Renal pelvis (tissue), 4 donors: ENCODE measurements around the gene PPIP5K1. TPM values are rescaled to one million over a fixed set of nuclear protein-coding genes. Genes with fewer than 3 reads are reported as not detected.
"Not testable (repeated sequence)": the region's sequence is repeated elsewhere in the genome, so short reads cannot be mapped to it uniquely, and the experiment has no call there.

Experiments
- DNase-seq: peaks from one replicate; pipeline ENCODE4 v3.0.0-alpha.2; 2013
- polyA plus RNA-seq, 3 donors: library from polyadenylated mRNA; unstranded; fragments of 120-200 nt; gene quantifications; one replicate each; pipeline ENCODE4 v1.2.1, GENCODE V29; 2013; ENCODE audit not compliant: insufficient read length in 3 of 3

PPIP5K1 gene
- polyA plus RNA-seq, 3 donors: 21.1 to 41.8 (median 36.1) TPM

DNA sequence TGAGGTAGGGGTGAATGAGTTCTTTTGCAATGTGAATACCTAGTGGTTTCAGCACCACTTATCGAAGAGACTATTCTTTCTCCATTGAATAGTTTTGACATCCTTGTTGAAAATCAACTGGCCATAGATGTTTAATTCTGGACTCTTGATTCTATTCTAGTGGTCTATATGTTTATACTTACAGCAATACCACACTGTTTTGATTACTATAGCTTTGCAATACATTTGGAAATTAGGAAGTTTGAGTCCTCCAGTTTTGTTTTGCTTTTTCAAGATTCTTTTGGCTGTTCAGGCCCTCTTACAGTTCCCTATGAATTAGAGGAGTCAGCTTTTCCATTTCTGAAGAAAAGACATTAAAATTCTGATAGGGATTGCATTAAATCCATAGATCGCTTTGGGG lies 42.5 kb downstream of the PPIP5K1 start:
- no peak for DNase-seq

DNA sequence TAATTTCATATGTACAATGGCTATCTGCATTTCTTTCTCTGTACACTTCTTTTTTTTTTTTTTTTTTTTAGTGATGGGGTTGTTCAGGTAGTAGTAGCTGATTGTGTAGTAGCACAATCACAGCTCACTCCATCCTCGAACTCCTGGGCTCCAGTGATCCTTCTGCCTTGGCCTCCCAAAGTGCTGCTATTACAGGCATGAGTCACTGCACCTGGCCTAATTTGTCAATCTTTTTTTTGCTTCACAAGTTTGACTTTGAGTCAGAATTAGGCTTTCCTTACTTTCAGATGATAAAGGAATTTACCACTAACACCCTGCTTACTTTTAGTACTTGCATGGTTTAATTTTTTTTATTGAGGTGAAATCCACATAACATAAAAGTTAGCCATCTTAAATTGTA lies 44.6 kb downstream of the PPIP5K1 start:
- no peak for DNase-seq

DNA sequence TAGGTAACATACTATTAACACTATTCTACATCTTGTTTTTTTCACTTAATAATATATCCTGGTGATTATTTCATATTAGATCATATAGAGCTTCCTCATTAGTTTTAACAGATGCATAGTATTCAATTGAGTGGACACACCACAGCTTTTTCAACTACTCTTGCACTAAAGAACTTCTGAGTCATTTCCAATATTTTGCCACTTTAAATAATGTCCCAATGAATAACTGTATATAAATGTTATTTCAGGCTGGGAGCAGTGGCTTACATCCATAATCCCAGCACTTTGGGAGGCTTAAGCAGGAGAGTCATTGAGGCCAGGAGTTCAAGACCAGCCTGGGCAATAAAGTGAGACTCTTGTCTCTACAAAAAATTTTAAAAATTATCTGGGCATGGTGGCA lies 45.7 kb downstream of the PPIP5K1 start:
- no peak for DNase-seq

DNA sequence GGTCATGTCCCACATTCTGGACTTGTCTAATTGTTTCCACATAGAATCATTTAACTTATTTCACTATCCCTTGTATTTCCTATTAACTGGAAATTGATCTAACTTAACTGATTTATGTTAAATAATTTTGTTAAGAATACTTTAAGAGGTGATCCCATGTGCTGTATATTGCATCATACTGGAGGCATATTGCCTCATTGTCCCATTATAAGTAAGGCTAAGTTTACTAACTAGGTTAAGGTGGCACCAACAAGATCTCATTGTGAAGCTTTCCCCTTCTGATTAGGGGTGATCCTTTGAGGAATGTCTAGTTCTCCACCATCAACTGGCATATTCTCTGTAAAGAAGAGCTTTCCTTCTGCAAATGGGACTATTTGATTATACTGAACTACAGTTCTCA lies 48.2 kb downstream of the PPIP5K1 start:
- DNase-seq: no peak

DNA sequence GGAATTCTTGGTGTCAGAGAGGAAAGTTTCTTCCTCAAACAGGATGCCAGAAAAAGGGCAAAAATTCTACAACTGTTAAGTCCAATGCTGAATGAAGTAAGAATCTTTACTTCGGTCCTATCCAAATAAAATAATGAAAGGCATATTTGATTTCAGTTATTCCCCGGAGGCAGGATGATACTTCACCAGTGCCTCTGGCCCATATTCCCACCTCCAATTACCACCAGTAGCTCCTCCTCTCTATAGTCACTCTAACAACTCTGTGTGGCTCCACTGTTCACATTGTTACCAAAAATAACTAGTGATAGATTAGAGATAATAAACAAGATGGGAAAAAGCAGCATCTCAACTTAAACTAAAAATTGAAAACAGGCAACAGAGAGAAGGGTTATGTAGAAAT lies 51.9 kb downstream of the PPIP5K1 start:
- DNase-seq: no peak

DNA sequence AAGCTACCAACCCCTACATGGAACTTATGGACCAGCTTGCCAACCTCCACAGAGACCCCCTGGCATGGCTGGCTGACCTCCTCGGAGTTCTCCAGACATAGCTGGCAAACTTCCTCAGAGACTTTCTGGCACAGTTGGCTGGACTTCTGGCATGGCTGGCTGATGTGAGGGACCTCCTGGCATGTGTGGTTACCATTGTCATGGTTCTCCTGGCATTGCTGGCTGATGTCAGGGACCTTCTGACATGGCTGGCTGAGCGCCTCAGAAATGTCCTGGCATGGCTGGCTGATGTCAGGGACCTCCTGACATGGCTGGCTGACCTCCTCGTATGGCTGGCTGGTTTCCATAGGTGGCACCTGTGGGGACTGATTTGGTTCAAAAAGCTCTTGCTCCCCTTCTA lies 55.1 kb downstream of the PPIP5K1 start:
- DNase-seq: no peak

DNA sequence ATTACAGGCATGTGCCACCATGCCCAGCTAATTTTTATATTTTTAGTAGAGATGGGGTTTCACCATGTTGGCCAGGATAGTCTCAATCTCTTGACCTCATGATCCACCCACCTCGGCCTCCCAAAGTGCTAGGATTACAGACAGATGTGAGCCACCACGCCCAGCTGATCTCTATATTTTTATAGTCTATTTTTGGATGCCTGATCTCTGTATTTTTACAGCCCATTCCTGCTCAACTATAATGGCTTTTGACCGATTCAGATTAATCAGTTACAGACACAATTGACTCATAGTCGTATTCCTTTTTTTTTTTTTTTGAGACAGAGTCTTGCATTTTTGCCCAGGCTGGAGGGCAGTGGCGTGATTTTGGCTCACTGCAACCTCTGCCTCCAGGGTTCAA lies 57.2 kb downstream of the PPIP5K1 start:
- DNase-seq: not testable (repeated sequence)

DNA sequence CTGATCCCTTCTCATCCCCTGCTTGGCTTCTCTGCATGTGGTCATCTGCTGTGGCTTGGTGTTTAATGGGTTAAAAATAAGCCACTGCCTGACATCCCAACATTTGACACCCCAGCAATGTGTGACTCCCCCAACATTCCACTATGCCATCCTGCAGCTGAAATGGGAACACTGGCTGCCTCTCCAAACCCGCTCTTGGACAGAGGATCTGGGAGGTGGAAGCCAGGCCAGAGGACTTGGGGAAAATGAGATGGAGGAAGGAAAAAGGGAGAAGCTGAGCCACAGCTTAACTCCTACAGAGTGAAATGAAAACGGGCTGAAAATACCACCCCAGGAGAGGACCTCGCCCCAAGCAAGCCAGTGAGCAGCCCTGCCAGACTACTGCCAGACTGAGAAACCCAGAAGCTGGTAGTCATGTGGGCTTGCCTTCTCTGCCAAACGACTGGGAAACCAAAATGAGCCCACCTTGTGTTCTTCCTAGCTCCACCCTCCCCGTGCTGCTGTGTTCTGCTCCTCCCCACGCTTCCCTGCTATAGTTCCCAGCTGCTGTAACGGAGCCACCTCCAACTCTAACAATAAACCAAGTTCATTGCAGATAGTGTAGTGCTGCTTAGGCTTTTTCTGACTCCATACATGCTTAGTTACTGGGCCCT lies 58.9 kb downstream of the PPIP5K1 start:
- no peak for DNase-seq

DNA sequence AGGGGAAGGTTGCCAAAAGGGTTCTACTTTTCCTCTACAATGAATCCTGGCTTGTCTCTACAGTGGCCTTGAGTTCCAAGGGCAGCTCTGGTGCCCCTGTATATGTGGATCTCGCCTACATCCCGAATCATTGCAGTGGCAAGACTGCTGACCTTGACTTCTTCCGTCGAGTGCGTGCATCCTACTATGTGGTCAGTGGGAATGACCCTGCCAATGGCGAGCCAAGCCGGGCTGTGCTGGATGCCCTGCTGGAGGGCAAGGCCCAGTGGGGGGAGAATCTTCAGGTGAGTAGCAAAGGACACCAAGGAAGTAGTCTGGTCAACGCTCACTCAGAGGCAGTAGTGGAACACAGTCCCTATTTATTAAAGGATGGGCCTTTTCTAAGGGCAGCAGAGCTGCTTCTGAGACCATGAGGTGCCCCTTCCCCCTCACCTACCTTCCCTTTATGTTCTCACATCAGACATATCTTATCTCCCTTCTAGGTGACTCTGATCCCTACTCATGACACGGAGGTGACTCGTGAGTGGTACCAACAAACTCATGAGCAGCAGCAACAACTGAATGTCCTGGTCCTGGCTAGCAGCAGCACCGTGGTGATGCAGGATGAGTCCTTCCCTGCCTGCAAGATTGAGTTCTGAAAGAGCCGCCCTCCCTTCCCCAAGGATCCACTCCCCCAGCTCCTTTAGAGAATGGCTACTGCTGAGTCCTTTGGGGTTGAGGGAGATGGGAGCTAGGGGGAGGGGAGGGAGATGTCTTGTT lies 60.2 kb downstream of the PPIP5K1 start:
- DNase-seq: no peak

DNA sequence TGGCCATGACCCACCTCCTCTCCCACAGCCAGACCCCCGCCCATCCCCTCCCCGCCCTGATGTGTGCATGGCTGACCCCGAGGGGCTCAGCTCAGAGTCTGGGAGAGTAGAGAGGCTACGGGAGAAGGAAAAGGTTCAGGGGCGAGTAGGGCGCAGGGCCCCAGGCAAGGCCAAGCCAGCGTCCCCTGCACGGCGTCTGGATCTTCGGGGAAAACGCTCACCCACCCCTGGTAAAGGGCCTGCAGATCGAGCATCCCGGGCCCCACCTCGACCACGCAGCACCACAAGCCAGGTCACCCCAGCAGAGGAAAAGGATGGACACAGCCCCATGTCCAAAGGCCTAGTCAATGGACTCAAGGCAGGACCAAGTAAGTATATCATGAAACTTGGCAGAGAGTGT lies 60.9 kb downstream of the PPIP5K1 start:
- DNase-seq: no peak

DNA sequence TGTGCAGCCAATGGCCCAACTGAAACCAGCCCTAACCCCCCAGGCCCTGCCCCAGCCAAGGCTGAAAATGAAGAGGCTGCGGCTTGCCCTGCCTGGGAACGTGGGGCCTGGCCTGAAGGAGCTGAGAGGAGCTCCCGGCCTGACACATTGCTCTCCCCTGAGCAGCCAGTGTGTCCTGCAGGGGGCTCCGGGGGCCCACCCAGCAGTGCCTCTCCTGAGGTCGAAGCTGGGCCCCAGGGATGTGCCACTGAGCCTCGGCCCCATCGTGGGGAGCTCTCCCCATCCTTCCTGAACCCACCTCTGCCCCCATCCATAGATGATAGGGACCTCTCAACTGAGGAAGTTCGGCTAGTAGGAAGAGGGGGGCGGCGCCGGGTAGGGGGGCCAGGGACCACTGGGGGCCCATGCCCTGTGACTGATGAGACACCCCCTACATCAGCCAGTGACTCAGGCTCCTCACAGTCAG lies 61.4 kb downstream of the PPIP5K1 start:
- DNase-seq: no peak

DNA sequence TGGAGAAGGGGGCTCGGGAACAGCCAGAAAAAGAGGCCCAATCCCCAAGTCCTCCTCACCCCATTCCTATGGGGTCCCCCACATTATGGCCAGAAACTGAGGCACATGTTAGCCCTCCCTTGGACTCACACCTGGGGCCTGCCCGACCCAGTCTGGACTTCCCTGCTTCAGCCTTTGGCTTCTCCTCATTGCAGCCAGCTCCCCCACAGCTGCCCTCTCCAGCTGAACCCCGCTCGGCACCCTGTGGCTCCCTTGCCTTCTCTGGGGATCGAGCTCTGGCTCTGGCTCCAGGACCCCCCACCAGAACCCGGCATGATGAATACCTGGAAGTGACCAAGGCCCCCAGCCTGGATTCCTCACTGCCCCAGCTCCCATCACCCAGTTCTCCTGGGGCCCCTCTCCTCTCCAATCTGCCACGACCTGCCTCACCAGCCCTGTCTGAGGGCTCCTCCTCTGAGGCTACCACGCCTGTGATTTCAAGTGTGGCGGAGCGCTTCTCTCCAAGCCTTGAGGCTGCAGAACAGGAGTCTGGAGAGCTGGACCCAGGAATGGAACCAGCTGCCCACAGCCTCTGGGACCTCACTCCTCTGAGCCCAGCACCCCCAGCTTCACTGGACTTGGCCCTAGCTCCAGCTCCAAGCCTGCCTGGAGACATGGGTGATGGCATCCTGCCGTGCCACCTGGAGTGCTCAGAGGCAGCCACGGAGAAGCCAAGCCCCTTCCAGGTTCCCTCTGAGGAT lies 62.0 kb downstream of the PPIP5K1 start:
- DNase-seq: no peak

DNA sequence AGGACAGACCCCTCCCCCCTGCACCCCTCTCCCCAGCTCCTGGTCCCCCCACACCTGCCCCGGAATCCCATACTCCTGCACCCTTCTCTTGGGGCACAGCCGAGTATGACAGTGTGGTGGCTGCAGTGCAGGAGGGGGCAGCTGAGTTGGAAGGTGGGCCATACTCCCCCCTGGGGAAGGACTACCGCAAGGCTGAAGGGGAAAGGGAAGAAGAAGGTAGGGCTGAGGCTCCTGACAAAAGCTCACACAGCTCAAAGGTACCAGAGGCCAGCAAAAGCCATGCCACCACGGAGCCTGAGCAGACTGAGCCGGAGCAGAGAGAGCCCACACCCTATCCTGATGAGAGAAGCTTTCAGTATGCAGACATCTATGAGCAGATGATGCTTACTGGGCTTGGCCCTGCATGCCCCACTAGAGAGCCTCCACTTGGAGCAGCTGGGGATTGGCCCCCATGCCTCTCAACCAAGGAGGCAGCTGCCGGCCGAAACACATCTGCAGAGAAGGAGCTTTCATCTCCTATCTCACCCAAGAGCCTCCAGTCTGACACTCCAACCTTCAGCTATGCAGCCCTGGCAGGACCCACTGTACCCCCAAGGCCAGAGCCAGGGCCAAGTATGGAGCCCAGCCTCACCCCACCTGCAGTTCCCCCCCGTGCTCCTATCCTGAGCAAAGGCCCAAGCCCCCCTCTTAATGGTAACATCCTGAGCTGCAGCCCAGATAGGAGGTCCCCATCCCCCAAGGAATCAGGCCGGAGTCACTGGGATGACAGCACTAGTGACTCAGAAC lies 62.8 kb downstream of the PPIP5K1 start:
- DNase-seq: no peak

DNA sequence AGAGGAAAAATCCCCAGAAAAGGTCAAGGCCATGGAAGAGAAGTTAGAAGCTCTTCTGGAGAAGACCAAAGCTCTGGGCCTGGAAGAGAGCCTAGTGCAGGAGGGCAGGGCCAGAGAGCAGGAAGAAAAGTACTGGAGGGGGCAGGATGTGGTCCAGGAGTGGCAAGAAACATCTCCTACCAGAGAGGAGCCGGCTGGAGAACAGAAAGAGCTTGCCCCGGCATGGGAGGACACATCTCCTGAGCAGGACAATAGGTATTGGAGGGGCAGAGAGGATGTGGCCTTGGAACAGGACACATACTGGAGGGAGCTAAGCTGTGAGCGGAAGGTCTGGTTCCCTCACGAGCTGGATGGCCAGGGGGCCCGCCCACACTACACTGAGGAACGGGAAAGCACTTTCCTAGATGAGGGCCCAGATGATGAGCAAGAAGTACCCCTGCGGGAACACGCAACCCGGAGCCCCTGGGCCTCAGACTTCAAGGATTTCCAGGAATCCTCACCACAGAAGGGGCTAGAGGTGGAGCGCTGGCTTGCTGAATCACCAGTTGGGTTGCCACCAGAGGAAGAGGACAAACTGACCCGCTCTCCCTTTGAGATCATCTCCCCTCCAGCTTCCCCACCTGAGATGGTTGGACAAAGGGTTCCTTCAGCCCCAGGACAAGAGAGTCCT lies 63.6 kb downstream of the PPIP5K1 start:
- no peak for DNase-seq

DNA sequence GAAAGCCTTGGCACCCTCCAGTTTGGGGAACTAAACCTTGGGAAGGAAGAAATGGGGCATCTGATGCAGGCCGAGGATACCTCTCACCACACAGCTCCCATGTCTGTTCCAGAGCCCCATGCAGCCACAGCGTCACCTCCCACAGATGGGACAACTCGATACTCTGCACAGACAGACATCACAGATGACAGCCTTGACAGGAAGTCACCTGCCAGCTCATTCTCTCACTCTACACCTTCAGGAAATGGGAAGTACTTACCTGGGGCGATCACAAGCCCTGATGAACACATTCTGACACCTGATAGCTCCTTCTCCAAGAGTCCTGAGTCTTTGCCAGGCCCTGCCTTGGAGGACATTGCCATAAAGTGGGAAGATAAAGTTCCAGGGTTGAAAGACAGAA lies 64.9 kb downstream of the PPIP5K1 start:
- DNase-seq: no peak

DNA sequence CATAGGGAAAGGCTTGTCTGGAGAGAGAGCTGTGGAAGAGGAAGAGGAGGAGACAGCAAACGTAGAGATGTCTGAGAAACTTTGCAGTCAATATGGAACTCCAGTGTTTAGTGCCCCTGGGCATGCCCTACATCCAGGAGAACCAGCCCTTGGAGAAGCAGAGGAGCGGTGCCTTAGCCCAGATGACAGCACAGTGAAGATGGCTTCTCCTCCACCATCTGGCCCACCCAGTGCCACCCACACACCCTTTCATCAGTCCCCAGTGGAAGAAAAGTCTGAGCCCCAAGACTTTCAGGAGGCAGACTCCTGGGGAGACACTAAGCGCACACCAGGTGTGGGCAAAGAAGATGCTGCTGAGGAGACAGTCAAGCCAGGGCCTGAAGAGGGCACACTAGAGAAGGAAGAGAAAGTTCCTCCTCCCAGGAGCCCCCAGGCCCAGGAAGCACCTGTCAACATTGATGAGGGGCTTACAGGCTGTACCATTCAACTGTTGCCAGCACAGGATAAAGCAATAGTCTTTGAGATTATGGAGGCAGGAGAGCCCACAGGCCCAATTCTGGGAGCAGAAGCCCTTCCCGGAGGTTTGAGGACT lies 65.7 kb downstream of the PPIP5K1 start:
- DNase-seq: no peak

DNA sequence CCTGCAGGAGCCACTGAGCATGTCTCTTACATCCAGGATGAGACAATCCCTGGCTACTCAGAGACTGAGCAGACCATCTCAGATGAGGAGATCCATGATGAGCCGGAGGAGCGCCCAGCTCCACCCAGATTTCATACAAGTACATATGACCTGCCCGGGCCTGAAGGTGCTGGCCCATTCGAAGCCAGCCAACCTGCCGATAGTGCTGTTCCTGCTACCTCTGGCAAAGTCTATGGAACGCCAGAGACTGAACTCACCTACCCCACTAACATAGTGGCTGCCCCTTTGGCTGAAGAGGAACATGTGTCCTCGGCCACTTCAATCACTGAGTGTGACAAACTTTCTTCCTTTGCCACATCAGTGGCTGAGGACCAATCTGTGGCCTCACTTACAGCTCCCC lies 66.4 kb downstream of the PPIP5K1 start:
- DNase-seq: no peak

DNA sequence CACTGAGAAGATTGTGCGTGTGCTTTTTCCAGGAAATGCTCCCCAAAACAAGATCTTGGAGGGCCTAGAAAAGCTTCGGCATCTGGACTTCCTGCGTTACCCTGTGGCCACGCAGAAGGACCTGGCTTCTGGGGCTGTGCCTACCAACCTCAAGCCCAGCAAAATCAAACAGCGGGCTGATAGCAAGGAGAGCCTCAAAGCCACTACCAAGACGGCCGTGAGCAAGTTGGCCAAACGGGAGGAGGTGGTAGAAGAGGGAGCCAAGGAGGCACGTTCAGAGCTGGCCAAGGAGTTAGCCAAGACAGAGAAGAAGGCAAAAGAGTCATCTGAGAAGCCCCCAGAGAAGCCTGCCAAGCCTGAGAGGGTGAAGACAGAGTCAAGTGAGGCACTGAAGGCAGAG lies 67.8 kb downstream of the PPIP5K1 start:
- no peak for DNase-seq

DNA sequence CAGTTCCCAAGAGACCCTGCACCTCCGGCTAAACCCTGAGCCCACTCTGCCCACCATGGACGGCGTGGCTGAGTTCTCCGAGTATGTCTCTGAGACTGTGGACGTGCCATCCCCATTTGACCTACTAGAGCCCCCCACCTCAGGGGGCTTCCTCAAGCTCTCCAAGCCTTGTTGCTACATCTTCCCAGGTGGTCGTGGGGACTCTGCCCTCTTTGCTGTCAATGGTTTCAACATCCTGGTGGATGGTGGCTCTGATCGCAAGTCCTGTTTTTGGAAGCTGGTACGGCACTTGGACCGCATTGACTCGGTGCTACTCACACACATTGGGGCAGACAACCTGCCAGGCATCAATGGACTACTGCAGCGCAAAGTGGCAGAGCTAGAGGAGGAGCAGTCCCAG lies 68.6 kb downstream of the PPIP5K1 start:
- no peak for DNase-seq

DNA sequence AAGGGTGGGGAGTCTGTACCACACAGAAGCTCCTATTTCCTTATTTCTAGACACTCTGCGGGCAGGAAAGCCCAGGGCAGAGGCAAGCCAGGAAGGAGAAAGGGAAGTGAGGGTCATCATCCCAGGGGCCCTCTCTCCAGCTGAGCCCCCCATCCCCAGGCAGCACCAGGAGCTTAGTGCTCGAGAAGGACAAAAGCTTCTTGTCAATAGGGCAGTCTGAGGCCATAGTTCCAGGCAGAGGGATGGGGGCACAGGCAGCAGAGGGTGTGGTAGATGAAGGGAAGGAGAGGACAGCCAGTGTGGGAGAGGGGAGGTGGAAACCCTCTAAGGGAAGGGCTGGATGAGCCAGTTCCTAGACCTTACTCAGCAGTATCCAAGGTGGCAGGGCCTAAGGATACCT lies 69.9 kb downstream of the PPIP5K1 start:
- DNase-seq: no peak

DNA sequence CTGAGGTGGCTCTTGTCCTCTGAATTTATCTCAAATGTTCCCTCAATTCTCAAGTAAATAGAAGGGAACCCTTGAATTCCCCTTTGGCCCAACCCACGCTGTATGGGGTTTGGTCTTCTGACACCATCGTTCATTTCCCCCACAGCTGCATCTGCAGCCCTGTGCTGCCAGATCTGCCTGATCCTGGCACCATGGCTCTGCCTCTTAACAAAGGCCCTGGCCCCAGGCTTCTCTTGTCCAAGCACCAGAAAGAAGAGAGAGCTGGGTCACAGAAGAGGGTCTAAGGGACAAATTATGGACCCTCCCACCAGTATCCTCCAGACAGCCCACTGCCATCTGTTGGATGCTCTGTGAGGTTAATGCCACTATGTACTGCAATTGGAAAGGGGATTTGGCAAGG lies 70.8 kb downstream of the PPIP5K1 start:
- DNase-seq: no peak
